ENCODE results near the gene RBM17. TPM values are rescaled to one million over a fixed set of nuclear protein-coding genes. Genes with fewer than 3 reads are reported as not detected.

Gene RBM17
- total and polyA plus RNA-seq, 9 donors: 56.2 to 94.4 (median 70.3) TPM

DNA sequence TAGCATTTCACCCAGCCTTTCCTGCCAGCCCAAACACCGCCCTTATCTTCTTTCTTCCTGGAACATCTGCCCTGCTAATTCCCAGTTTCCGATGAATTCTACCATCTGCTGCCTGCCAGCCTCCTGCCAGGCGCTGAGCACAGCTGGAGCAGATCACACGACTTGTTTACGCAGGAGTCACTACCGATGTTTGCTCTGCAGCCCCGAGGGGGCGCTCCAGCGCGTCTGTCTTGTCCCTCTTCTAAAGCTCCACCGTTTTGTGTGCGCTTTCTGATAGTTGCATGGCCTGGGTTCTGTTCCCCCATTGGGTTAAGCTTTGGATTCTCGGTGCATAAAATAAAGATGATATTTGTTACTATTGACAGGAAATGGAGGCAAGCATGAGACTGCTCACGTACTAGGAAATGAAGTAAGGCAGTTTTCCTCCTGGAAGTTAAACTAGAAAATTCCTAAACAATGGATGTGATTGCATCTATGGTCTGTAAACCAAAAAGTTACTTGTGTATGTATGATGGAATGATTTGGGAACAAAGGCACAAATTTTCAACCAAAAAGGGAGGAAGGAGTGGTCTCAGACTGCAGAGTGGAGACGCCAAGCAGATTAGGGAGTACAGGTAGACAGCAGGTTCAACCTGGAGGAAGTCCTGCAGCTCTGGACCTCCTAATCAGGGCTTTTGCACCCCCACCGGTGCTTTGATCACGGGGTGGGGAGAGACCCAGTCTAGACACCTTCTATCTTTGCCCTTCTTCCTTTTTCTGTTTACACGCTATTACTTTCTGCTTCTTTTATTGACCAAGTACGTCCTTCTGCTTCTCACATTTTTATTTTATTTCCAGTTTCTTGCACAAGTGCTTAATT, 2.2 kb upstream of the RBM17 start:
- H3K9me3 ChIP-seq: no peaks in the 10 kb centered on the region
- WGBS, 3 donors: 19 to 23% (median 20%) methylated on average over 19 of the region's 19 CpGs
- intact Hi-C loops (cut with DNase I): no loop called here
- no peak overlapping the region for H3K27ac ChIP-seq
- H3K27me3 ChIP-seq: no peaks in the 10 kb centered on the region
- TF ChIP-seq EP300 (IDR thresholded peaks at IDR 0.05) (no peak), POLR2A (IDR thresholded peaks at IDR 0.05) (no peak)
- TF ChIP-seq, protein P1, sequence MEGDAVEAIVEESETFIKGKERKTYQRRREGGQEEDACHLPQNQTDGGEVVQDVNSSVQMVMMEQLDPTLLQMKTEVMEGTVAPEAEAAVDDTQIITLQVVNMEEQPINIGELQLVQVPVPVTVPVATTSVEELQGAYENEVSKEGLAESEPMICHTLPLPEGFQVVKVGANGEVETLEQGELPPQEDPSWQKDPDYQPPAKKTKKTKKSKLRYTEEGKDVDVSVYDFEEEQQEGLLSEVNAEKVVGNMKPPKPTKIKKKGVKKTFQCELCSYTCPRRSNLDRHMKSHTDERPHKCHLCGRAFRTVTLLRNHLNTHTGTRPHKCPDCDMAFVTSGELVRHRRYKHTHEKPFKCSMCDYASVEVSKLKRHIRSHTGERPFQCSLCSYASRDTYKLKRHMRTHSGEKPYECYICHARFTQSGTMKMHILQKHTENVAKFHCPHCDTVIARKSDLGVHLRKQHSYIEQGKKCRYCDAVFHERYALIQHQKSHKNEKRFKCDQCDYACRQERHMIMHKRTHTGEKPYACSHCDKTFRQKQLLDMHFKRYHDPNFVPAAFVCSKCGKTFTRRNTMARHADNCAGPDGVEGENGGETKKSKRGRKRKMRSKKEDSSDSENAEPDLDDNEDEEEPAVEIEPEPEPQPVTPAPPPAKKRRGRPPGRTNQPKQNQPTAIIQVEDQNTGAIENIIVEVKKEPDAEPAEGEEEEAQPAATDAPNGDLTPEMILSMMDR (IDR thresholded peaks at IDR 0.05): peak; percentile 49 to 62 (median 61)
- H3K4me3 ChIP-seq: no peak overlapping the region
- peaks cover 18% of the 10 kb centered on the region for H3K4me1 ChIP-seq (ENCODE audit: insufficient read depth)
- DNase-seq: peak; percentile 83 to 93 (median 88)
- no peaks in the 10 kb centered on the region for H3K36me3 ChIP-seq

DNA sequence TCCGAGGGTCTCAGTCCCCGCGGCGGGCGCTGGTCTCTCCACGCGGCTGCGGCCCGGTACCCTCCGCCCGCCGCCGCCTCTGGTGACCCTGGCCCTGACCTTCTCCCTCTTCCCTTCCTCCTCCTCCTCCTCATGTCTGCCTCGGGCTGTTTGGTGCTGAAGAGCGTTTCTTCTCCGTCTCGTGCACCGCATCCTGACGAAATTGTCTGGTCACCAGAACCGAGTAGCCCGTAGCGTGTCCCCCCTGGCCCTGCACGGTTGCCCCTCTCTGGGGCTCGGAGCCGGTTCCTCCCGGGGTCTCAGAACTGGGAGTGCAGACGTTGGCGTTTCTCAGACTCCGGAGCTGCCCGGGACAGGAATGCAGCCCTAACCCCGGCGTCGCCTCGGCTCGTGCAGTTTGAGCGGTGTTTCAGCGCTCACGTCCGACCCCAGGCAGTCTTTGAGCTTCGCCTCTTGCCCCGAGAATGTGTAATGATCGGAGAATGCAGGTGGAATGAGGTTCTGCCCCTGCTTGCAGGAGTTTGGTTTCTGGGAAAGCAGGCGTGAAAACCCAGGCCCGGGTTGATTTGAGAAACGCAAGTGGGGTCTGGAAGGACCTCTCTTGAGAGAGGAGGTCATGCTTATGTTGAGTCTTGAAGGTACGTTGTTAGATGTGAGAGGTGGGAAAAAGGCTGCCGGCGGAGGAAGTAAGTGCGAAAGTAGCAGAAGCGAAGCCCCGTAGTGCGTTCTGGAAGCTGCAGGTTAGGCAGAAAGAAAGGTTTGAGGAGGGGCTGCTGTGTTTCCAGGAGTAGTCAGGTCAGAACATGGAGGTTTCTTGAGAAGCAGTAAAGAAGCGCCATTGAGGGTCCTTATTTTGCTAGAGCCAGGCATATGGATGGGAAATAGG, 743 bp downstream of the RBM17 start:
- Histone ChIP-seq H3K27me3 (no peaks in the 10 kb centered on the region), H3K36me3 (no peaks in the 10 kb centered on the region), H3K27ac (peak overlapping the region; percentile 67 to 74), H3K4me3 (peak overlapping the region; percentile 71), H3K4me1 (ENCODE audit: insufficient read depth) (peaks cover 18% of the 10 kb centered on the region), H3K9me3 (no peaks in the 10 kb centered on the region)
- intact Hi-C loops (cut with DNase I): no loop called here
- peak in 1 of 5 donors; percentile 52 for DNase-seq
- TF ChIP-seq POLR2A (IDR thresholded peaks at IDR 0.05) (no peak), EP300 (IDR thresholded peaks at IDR 0.05) (no peak)
- TF ChIP-seq, protein P1 (IDR thresholded peaks at IDR 0.05): no peak
- 1% methylated on average over 53 of the region's 53 CpGs for WGBS, 3 donors

DNA sequence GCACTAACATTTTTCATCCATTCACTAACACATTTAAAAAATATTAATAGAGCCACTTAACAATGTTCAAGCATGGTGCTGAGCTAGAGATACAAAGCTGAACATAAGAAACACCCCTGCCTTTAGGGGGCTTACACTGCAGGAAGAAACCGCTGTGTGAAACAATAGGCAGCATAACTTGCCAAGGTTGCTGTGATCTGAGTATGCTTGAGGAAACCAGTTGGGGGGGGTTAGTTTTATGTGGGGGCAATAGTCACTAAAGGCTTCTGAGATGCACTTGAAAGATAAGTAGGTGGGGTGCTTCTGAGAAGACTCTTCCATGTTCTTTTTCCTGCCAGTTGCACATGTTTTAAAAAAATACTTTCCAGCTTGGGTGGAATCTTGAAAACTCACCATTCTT, 2.8 kb downstream of the RBM17 start:
- no peak overlapping the region for H3K27ac ChIP-seq
- no peak overlapping the region for H3K4me3 ChIP-seq
- intact Hi-C loops (cut with DNase I): no loop called here
- no peaks in the 10 kb centered on the region for H3K9me3 ChIP-seq
- no peaks in the 10 kb centered on the region for H3K36me3 ChIP-seq
- no peak for DNase-seq
- H3K27me3 ChIP-seq: no peaks in the 10 kb centered on the region
- 59 to 77% (median 65%) methylated on average over 1 of the region's 1 CpG for WGBS, 3 donors
- H3K4me1 ChIP-seq (ENCODE audit: insufficient read depth): peaks cover 26% of the 10 kb centered on the region
- TF ChIP-seq, protein P1 (IDR thresholded peaks at IDR 0.05): no peak
- no peak for TF ChIP-seq EP300 (IDR thresholded peaks at IDR 0.05)
- TF ChIP-seq POLR2A (IDR thresholded peaks at IDR 0.05): no peak

DNA sequence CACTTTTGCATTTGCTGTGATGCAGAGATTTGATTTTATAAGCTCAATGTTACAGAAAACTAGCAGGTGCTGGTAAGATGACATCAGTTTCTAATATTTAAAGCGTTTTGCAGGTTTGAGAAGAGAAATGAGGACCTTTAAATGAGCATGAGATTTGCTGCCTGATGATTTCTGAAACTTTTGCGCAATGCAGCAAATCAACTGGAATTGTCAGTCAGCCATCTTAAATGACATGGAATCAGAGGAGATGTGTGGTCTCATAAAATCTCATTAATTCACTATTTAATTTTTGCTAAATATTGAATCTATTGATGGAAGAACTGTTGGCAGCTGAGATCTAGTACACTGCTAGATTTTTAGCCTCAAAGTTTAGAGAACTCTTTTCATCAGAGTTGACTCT, 3.9 kb downstream of the RBM17 start:
- Histone ChIP-seq H3K9me3 (no peaks in the 10 kb centered on the region), H3K4me1 (ENCODE audit: insufficient read depth) (peaks cover 24% of the 10 kb centered on the region), H3K27me3 (no peaks in the 10 kb centered on the region), H3K4me3 (no peak overlapping the region), H3K27ac (no peak overlapping the region), H3K36me3 (no peaks in the 10 kb centered on the region)
- TF ChIP-seq, protein P1 (IDR thresholded peaks at IDR 0.05): no peak
- TF ChIP-seq EP300 (IDR thresholded peaks at IDR 0.05) (no peak), POLR2A (IDR thresholded peaks at IDR 0.05) (no peak)
- 70 to 77% (median 73%) methylated on average over 2 of the region's 2 CpGs for WGBS, 3 donors
- intact Hi-C loops (cut with DNase I): no loop called here
- no peak for DNase-seq
